NK-92 treated with Interleukin-12 subunit alpha and Interleukin-12 subunit beta, amount 100 ng/mL, for 24 hours (cell line): Measurements from ENCODE around the gene LTA.

Source experiments
- DNase-seq: peaks from one replicate; lab custom pipeline; 2025; lab: John Stamatoyannopoulos, UW

LTA gene

GRCh38 chr6:31572041-31572911, at the start of gene LTA:
Gene LTA (plus strand): TSS chr6:31572289. CDS start chr6:31572743, 454 bp downstream.
- no peak for DNase-seq

- no peak for DNase-seq
These were observed 46.5 kb upstream of the LTA start for GRCh38 chr6:31525553-31525931.

- DNase-seq = no peak
These were observed 46.0 kb upstream of the LTA start for GRCh38 chr6:31525932-31526591.

- DNase-seq = no peak
These were observed 43.7 kb upstream of the LTA start for GRCh38 chr6:31528307-31528777.

- DNase-seq = no peak
These were observed 43.2 kb upstream of the LTA start, which contains the start of gene MCCD1 for GRCh38 chr6:31528821-31529328. Gene MCCD1 (plus strand): TSS chr6:31528962. CDS start chr6:31529015, 53 bp downstream.

GRCh38 chr6:31529329-31530150, 42.5 kb upstream of the LTA start:
- no peak for DNase-seq

GRCh38 chr6:31530659-31531058, 41.4 kb upstream of the LTA start:
- DNase-seq = no peak

- no peak for DNase-seq
These were observed 40.9 kb upstream of the LTA start for GRCh38 chr6:31531162-31531561.

- DNase-seq = no peak
These were observed 40.1 kb upstream of the LTA start for GRCh38 chr6:31531771-31532643.

- DNase-seq = no peak
These were observed 39.2 kb upstream of the LTA start for GRCh38 chr6:31532644-31533454.

GRCh38 chr6:31533455-31533841, 38.6 kb upstream of the LTA start:
- no peak for DNase-seq

- DNase-seq = no peak
These were observed 38.1 kb upstream of the LTA start for GRCh38 chr6:31534011-31534410.

GRCh38 chr6:31534521-31535040, 37.5 kb upstream of the LTA start:
- DNase-seq = no peak

- no peak for DNase-seq
These were observed 36.4 kb upstream of the LTA start for GRCh38 chr6:31535538-31536324.

- DNase-seq = no peak
These were observed 33.2 kb upstream of the LTA start for GRCh38 chr6:31538805-31539400.

- no peak for DNase-seq
These were observed 31.4 kb upstream of the LTA start for GRCh38 chr6:31540640-31541039.

GRCh38 chr6:31541059-31541657, 30.9 kb upstream of the LTA start:
- DNase-seq = peak; percentile 57
